Dendritic cell treated with granulocyte-macrophage colony-stimulating factor and Interleukin-4, amounts not matched to agents 40 ng/mL and 50 ng/mL, for 4 days (primary cell): ENCODE data around the gene CDKN1A.

ENCODE experiments used
- H3K27ac Mint-ChIP-seq: one replicate; pipeline ENCODE4 v1.8.0; 2022; ENCODE audit warnings: mild to moderate bottlenecking, mixed read lengths
- H3K27me3 Mint-ChIP-seq: one replicate; pipeline ENCODE4 v1.8.0; 2022; ENCODE audit warnings: mild to moderate bottlenecking, mixed read lengths
- H3K36me3 Mint-ChIP-seq: one replicate; pipeline ENCODE4 v1.8.0; 2022; ENCODE audit warnings: low read depth, mixed read lengths
- H3K4me1 Mint-ChIP-seq: one replicate; pipeline ENCODE4 v1.8.0; 2022; ENCODE audit warnings: low read depth, mixed read lengths
- H3K4me3 Mint-ChIP-seq: one replicate; pipeline ENCODE4 v1.8.0; 2022; ENCODE audit warnings: mild to moderate bottlenecking, moderate library complexity, mixed read lengths
- H3K9me3 Mint-ChIP-seq: one replicate; pipeline ENCODE4 v1.8.0; 2022; ENCODE audit warnings: mixed read lengths
- intact Hi-C: fragments of 100-400 bp; cut with micrococcal nuclease; formaldehyde crosslinking; loops from one replicate; pipeline ENCODE4 v1.15.0; 2022

Gene CDKN1A

DNA sequence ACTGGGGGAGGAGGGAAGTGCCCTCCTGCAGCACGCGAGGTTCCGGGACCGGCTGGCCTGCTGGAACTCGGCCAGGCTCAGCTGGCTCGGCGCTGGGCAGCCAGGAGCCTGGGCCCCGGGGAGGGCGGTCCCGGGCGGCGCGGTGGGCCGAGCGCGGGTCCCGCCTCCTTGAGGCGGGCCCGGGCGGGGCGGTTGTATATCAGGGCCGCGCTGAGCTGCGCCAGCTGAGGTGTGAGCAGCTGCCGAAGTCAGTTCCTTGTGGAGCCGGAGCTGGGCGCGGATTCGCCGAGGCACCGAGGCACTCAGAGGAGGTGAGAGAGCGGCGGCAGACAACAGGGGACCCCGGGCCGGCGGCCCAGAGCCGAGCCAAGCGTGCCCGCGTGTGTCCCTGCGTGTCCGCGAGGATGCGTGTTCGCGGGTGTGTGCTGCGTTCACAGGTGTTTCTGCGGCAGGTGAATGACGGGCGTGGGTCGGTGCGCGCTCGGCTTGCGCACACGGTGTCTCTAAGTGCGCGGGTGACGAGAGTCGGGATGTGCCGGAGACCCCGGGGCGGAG, at the start of gene CDKN1A:
Gene CDKN1A (plus strand): TSS at position 227 of the 555 bp plus-strand sequence. CDS start 5,388 bp downstream, outside the sequence.
- H3K9me3 Mint-ChIP-seq: no peaks in the 10 kb centered on the region
- peaks cover 50% of the 10 kb centered on the region for H3K36me3 Mint-ChIP-seq
- H3K27me3 Mint-ChIP-seq: no peaks in the 10 kb centered on the region
- peaks cover 71% of the 10 kb centered on the region for H3K4me1 Mint-ChIP-seq
- peak within 1 kb of the TSS; percentile 99 for H3K4me3 Mint-ChIP-seq
- peak within 1 kb of the TSS; percentile 99 for H3K27ac Mint-ChIP-seq
- intact Hi-C loops: loop anchor here (1.0 kb wide), 3 partner anchors 27 to 55 kb away; no protein-coding TSS in a partner anchor

DNA sequence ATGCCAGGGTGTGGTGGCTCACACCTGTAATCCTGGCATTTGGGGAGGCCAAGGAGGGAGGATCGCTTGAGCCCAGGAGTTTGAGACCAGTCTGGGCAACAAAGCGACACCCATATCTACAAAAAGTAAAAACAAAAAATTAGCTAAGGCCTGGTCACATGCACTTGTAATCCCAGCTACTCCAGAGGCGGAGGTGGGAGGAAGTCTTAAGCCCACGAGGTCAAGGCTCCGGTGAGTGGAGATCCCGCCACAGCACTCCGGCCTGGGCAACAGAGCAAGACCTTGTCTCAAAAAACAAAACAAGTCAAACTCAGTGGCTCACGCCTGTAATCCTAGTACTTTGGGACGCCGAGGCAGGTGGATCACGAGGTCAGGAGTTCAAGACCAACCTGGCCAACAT, 48.7 kb upstream of the CDKN1A start:
- Mint-ChIP-seq H3K4me1 (peaks cover 81% of the 10 kb centered on the region), H3K36me3 (no peaks in the 10 kb centered on the region), H3K27me3 (peaks cover 2% of the 10 kb centered on the region), H3K4me3 (no peak overlapping the region), H3K27ac (peak overlapping the region; percentile 93), H3K9me3 (no peaks in the 10 kb centered on the region)
- intact Hi-C loops: loop anchor here (2.0 kb wide), 1 partner anchor 15 kb away; no protein-coding TSS in a partner anchor

DNA sequence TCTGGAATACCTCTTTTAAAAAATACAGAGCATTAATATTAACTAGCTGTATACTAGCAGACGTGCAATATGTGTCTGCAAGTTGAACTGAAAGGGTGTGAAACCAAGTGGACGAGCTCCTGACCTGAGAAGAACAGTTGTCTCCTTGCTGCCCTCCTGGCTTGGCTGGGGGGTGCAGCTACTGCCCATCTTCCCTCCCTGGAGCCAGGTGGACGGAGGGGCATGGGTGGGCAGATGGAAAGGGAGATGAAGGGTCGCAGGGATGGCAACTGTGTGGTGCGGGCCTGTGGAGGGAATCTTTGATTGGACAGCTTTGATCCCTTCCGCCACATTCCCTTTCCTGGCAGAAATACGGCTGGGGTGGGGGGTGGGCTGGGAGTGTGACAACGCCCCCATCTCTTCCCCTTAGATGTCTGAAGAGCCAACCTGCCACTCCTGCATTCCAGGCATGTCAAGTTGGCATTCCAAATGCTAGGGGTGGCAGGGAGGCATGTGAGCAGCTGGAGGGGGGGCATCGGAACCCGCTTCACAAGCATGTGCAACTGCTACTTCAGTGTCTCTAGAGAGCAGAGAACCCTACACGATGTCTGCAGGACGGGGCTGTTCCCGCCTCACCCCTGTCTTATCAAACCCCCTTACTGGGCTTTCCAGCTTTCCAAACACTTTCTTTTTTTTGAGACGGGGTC, 47.0 kb upstream of the CDKN1A start:
- peaks cover 80% of the 10 kb centered on the region for H3K4me1 Mint-ChIP-seq
- intact Hi-C loops: no loop called here
- H3K9me3 Mint-ChIP-seq: no peaks in the 10 kb centered on the region
- H3K4me3 Mint-ChIP-seq: no peak overlapping the region
- H3K36me3 Mint-ChIP-seq: no peaks in the 10 kb centered on the region
- no peaks in the 10 kb centered on the region for H3K27me3 Mint-ChIP-seq
- H3K27ac Mint-ChIP-seq: peak overlapping the region; percentile 93

GRCh38 chr6:36633370-36633769, 45.1 kb upstream of the CDKN1A start:
- Mint-ChIP-seq H3K27me3 (no peaks in the 10 kb centered on the region), H3K4me3 (no peak overlapping the region), H3K36me3 (no peaks in the 10 kb centered on the region), H3K27ac (no peak overlapping the region), H3K9me3 (no peaks in the 10 kb centered on the region), H3K4me1 (peaks cover 75% of the 10 kb centered on the region)
- intact Hi-C loops: no loop called here

GRCh38 chr6:36633915-36634314, 44.6 kb upstream of the CDKN1A start:
- Mint-ChIP-seq H3K27me3 (no peaks in the 10 kb centered on the region), H3K27ac (no peak overlapping the region)
- intact Hi-C loops: no loop called here

DNA sequence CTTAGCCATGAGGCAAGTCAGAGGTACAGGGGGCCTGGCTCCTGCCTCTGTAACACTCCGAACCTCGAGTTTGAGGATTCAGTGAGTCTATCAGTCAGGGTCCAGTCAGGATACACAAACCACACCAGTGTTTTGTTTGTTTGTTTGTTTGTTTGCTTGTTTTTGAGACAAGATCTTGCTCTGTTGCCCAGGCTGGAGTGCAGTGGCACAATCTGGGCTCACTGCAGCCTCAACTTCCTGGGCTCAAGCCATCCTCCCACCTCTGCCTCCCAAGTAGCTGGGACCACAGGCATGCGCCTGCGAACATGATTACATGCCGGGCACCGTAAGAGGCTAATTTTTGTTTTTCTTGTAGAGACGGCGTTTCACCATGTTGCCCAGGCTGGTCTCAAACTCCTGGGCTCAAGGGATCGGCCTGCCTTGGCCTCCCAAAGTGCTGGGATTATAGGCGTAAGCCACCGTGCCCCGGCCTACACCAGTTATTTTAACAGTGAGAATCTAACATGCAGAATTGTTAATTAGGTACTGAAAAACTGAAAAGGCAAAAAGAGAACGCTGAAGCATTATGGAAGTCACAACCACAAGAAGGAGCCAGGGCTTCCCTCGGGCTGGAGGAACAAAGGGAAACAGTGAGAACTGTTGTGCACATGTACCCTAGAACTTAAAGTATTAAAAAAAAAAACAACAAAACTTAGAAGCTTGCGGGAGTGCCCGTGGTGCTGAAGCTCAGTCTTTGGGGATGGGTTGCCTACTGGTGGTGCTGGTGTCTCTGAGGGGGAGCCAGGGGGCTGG, 44.0 kb upstream of the CDKN1A start:
- intact Hi-C loops: no loop called here
- H3K36me3 Mint-ChIP-seq: no peaks in the 10 kb centered on the region
- H3K27me3 Mint-ChIP-seq: no peaks in the 10 kb centered on the region
- H3K4me3 Mint-ChIP-seq: no peak overlapping the region
- peak overlapping the region; percentile 22 for H3K27ac Mint-ChIP-seq
- H3K4me1 Mint-ChIP-seq: peaks cover 69% of the 10 kb centered on the region
- H3K9me3 Mint-ChIP-seq: no peaks in the 10 kb centered on the region

More at GRCh38 chr6:36633915-36634314, 44.6 kb upstream of the CDKN1A start:
- no peaks in the 10 kb centered on the region for H3K36me3 Mint-ChIP-seq
- H3K4me3 Mint-ChIP-seq: no peak overlapping the region
- H3K4me1 Mint-ChIP-seq: peaks cover 69% of the 10 kb centered on the region
- no peaks in the 10 kb centered on the region for H3K9me3 Mint-ChIP-seq

DNA sequence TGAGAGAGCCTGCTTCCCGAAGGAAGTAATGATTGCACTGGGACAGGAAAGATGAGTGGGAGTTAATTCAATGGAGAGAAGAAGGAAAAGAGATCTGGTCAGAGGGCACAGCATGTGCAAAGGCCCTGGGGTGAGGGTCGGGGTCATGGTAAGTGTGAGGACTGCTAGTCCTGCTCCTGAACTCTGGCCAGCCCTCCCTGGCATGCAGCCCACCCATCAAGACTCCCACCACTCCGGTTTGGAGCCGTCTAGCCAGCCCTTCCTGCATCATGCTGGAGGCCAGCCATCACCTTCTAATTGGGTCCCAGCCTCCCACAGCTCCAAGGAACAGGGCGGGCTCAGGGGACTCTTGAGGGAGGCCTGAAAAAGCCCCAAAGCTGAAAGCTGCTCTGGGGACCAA, 42.2 kb upstream of the CDKN1A start:
- H3K27me3 Mint-ChIP-seq: no peaks in the 10 kb centered on the region
- H3K4me3 Mint-ChIP-seq: no peak overlapping the region
- H3K9me3 Mint-ChIP-seq: no peaks in the 10 kb centered on the region
- no peaks in the 10 kb centered on the region for H3K36me3 Mint-ChIP-seq
- peak overlapping the region; percentile 30 for H3K27ac Mint-ChIP-seq
- intact Hi-C loops: no loop called here
- peaks cover 56% of the 10 kb centered on the region for H3K4me1 Mint-ChIP-seq

DNA sequence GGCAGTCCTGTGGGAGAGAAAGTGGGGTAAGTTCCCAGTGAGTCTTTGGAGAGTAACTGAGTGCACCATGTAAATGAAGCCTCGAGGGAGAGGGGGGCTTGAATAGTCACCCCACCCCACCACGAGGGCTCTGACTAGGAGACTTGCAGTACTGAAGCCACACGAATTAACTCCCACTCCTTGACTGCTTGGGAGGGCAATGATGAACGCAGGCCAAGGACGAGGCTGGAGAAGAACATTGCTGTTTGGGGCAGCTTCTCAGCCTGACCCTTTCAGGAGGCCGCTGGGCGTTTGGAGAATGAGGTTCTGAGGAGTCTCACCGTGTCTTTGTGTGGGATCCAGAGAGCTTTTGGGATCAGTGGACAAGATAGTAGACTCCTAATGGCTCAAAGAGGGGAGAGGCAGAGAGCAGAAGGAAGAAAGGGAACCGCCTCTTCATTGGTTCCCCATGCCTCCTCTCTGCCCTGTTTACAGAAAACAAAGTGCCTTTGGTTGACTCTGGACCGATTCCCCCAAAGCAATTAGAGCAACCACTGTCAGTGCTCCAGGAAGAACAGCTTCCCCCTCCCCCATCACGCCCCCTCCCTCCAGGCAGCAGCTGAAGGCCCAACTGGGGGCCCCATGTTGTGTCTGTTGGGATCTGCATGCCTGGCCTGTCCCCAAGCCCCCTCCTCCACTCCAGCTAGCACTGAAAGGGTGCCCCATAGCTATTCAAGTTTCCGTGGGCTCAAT, 41.7 kb upstream of the CDKN1A start:
- Mint-ChIP-seq H3K4me3 (no peak overlapping the region), H3K27ac (peak overlapping the region; percentile 30), H3K4me1 (peaks cover 59% of the 10 kb centered on the region), H3K9me3 (no peaks in the 10 kb centered on the region), H3K27me3 (no peaks in the 10 kb centered on the region), H3K36me3 (no peaks in the 10 kb centered on the region)
- intact Hi-C loops: no loop called here

DNA sequence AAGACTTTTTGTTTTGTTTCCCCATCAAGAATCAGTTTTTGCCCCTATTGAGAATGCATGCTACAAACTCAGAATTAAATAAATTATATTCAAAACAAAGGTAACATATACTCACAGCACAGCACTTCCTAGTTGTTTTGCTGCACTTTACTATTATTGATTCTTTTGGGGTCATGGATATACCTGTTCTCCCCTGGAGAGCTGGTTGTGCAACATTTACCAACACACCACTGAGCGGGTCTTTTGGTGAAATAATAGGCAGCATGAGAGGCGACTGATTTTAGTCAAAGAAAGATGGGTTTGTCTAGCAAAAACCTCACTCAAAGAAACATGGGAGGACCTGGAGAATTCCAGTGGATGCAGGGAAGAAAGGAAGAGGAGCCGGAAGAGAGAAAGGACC, 39.9 kb upstream of the CDKN1A start:
- intact Hi-C loops: no loop called here
- H3K36me3 Mint-ChIP-seq: no peaks in the 10 kb centered on the region
- no peak overlapping the region for H3K4me3 Mint-ChIP-seq
- no peaks in the 10 kb centered on the region for H3K27me3 Mint-ChIP-seq
- H3K4me1 Mint-ChIP-seq: peaks cover 65% of the 10 kb centered on the region
- no peaks in the 10 kb centered on the region for H3K9me3 Mint-ChIP-seq
- no peak overlapping the region for H3K27ac Mint-ChIP-seq

DNA sequence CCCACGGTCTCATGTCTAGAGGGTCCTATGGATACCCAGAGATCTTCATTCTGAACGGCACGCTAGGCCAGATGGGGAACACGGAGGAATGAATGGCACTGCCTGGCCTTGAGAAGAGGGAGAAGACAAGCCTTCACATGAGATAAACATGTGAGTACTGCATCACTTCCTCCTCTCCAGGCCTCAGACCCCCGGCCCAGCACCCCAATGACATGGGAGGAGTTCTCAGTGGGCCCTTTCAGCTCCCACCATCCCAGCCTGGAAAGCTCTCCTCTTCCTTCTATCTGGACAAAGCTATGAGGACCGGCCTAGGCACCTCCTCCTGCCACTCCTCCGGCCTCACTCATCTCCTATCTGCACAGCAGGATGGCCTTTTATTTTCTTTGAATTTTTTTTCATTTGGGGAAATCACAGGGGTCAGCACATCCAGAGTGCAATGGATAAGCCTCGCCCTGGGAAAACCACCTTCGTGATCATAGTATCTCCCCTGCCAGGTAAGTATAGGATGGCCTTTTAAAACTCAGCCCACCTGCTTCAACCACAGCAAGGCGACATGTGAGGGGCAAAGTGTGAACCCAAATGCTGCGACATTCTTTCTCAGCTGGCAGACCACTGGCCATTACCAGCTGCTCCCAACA, 39.2 kb upstream of the CDKN1A start:
- no peak overlapping the region for H3K27ac Mint-ChIP-seq
- H3K4me3 Mint-ChIP-seq: no peak overlapping the region
- H3K9me3 Mint-ChIP-seq: no peaks in the 10 kb centered on the region
- intact Hi-C loops: no loop called here
- H3K36me3 Mint-ChIP-seq: no peaks in the 10 kb centered on the region
- H3K27me3 Mint-ChIP-seq: no peaks in the 10 kb centered on the region
- H3K4me1 Mint-ChIP-seq: peaks cover 66% of the 10 kb centered on the region

GRCh38 chr6:36641543-36641942, 37.0 kb upstream of the CDKN1A start:
- no peaks in the 10 kb centered on the region for H3K27me3 Mint-ChIP-seq
- intact Hi-C loops: no loop called here

GRCh38 chr6:36642913-36643817, 35.3 kb upstream of the CDKN1A start:
- intact Hi-C loops: no loop called here
- peak overlapping the region; percentile 83 for H3K27ac Mint-ChIP-seq

More at GRCh38 chr6:36641543-36641942, 37.0 kb upstream of the CDKN1A start:
- Mint-ChIP-seq H3K4me3 (no peak overlapping the region), H3K4me1 (peaks cover 65% of the 10 kb centered on the region), H3K36me3 (no peaks in the 10 kb centered on the region), H3K27ac (peak overlapping the region; percentile 51), H3K9me3 (no peaks in the 10 kb centered on the region)

More at GRCh38 chr6:36642913-36643817, 35.3 kb upstream of the CDKN1A start:
- H3K9me3 Mint-ChIP-seq: no peaks in the 10 kb centered on the region
- H3K27me3 Mint-ChIP-seq: no peaks in the 10 kb centered on the region
- peak overlapping the region; percentile 17 for H3K4me3 Mint-ChIP-seq
- peaks cover 53% of the 10 kb centered on the region for H3K4me1 Mint-ChIP-seq
- no peaks in the 10 kb centered on the region for H3K36me3 Mint-ChIP-seq
